ENCODE measurements around the gene WDR44.

DNA sequence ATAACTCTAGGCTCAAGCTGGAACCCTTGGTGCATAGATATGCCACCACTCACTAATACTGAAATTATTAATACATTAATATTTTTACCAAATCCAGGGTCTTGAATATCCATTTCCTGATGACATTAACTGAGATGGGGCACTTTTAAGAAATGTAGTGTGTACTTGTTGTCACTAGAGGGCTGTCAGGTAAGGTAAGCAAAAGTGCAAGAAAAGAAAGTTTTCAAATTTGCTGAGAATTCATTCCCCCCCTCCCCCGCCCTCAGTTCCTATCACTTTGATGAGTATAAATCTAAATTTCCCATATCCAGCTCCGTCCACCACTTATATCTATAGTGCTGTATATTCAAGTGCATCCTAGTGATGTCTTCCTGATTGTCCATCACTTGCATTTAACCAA lies 20.5 kb upstream of the WDR44 start:
- TF ChIP-seq ZNF546 (CRISPR knock-in tag; conservative IDR thresholded peaks at IDR 0.05): no peak
- TF ChIP-seq SIN3A (IDR thresholded peaks at IDR 0.05; ENCODE audit: borderline replicate concordance, low read depth, low read length): no peak
- no peak for TF ChIP-seq ZSCAN30 (CRISPR knock-in tag; IDR thresholded peaks at IDR 0.05)
- TF ChIP-seq ZNF672 (CRISPR knock-in tag; IDR thresholded peaks at IDR 0.05): no peak
- TF ChIP-seq SUZ12 (IDR thresholded peaks at IDR 0.05; ENCODE audit: low read depth, low read length): no peak
- TF ChIP-seq POLR2A (IDR thresholded peaks at IDR 0.05; ENCODE audit: insufficient read depth in 1 of 2, low read depth in 2 of 2, low read length in 2 of 2): no peak
- TF ChIP-seq, protein P1, sequence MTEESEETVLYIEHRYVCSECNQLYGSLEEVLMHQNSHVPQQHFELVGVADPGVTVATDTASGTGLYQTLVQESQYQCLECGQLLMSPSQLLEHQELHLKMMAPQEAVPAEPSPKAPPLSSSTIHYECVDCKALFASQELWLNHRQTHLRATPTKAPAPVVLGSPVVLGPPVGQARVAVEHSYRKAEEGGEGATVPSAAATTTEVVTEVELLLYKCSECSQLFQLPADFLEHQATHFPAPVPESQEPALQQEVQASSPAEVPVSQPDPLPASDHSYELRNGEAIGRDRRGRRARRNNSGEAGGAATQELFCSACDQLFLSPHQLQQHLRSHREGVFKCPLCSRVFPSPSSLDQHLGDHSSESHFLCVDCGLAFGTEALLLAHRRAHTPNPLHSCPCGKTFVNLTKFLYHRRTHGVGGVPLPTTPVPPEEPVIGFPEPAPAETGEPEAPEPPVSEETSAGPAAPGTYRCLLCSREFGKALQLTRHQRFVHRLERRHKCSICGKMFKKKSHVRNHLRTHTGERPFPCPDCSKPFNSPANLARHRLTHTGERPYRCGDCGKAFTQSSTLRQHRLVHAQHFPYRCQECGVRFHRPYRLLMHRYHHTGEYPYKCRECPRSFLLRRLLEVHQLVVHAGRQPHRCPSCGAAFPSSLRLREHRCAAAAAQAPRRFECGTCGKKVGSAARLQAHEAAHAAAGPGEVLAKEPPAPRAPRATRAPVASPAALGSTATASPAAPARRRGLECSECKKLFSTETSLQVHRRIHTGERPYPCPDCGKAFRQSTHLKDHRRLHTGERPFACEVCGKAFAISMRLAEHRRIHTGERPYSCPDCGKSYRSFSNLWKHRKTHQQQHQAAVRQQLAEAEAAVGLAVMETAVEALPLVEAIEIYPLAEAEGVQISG (CRISPR knock-in tag; IDR thresholded peaks at IDR 0.05): no peak
- TF ChIP-seq PHF8 (CRISPR knock-in tag; IDR thresholded peaks at IDR 0.05): no peak
- TF ChIP-seq MEF2D (CRISPR knock-in tag; IDR thresholded peaks at IDR 0.05): no peak
- TF ChIP-seq, protein P2, sequence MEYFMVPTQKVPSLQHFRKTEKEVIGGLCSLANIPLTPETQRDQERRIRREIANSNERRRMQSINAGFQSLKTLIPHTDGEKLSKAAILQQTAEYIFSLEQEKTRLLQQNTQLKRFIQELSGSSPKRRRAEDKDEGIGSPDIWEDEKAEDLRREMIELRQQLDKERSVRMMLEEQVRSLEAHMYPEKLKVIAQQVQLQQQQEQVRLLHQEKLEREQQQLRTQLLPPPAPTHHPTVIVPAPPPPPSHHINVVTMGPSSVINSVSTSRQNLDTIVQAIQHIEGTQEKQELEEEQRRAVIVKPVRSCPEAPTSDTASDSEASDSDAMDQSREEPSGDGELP (IDR thresholded peaks at IDR 0.05; ENCODE audit: borderline replicate concordance, low read depth): no peak

Measured in HepG2 (cell line).